Activated CD4-positive, CD25-positive, alpha-beta regulatory T cell (primary cell): ENCODE data around the gene CEBPG.

Experiments
- DNase-seq, 4 experiments: peaks; one replicate each; lab custom pipeline; 2025; lab: John Stamatoyannopoulos, UW

Gene CEBPG

DNA sequence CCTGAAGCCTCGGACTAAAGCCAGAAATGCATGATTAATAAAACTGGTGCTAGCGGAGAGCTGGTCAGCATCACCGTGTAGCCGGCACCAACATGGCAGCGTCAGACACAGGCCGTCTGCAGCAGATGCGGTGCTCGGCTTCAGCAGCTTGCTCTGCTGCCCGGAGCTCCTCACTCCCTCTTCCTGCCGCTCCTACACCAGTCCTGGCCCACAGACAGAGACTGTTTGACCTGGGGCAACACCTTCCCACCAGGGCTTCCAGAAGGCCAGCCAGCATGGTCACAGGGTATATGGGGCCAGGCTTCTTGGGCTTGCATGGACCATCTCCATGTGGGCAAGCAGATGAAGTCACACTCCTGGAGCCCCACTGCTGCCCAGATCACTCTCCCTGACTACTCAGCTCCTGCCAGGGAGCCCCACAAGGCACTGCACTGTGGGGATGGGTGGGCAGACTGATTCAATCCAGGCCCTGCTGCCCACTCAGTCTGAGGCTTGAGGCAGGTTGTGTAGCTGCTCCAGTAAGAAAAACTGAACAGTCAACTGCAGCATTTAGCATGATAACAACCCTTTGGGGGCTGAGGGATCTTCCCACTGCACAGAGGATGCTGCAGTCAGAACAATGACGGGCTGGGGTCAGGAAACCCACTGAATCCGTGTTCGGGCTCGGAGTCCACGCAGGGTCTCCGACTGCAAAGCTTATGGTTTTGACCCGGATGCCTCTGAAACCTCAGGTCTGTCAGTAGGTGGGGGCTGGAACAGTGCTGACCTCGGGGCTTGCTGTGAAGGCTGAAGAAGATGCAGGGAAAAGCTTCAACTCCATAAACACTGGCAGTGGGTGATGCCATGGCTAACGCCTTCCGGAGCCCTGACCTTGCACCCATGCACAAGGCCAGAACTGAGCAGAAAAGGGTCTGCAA lies 45.6 kb downstream of the CEBPG start:
- no peak for DNase-seq

DNA sequence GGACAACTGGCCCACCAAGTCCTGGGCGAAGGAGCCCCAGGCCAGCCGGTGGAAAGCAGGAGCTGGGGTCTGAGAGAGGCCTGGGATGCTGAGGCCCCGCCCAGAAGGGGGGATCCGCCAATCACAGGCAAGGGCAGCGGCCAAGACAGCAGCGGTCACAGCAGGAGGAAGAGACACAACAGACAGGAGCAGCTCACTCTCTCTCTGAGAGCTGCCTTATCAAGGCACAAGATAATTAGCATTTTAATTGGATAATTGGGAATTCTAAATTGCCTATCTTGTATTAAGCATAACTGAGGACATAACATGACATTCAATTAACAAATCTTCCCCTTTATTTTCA lies 46.2 kb downstream of the CEBPG start:
- no peak for DNase-seq

DNA sequence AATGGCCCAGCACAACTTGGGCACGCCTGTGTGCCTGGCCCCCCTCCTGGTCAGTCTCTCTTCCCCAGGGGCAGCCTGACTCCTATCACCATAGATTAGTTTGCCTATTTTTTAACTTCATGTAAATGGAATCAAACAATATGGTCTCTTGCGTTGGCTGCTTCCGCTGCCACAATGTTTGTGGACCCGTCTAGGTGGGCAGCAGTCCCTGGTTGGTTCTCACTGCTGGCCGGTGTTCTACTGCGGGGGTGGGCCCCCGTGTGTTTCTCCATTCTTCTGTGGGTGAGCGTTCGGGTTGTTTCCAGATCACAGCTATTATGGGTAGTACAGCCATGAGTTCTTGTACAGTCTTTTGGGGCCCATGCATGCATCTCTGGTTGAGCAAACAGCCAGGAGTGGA lies 47.3 kb downstream of the CEBPG start:
- DNase-seq = no peak

DNA sequence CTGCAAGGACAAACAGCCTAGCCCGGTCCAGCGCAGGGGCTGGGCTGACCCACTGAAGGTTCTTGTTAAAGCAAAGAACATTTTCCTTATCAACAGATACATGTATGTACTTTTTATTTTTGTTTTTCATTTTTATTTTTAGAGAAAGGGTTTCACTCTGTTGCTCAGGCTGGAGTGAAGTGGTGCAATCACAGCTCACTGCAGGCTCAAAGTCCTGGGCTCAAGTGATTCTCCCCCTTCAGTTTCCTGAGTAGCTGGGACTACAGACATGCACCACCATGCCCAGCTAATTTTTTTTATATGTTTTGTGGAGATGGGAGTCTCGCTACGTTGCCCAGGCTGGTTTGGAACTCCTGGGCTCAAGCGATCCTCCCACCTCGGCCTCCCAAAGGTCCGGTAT lies 47.9 kb downstream of the CEBPG start:
- no peak for DNase-seq

DNA sequence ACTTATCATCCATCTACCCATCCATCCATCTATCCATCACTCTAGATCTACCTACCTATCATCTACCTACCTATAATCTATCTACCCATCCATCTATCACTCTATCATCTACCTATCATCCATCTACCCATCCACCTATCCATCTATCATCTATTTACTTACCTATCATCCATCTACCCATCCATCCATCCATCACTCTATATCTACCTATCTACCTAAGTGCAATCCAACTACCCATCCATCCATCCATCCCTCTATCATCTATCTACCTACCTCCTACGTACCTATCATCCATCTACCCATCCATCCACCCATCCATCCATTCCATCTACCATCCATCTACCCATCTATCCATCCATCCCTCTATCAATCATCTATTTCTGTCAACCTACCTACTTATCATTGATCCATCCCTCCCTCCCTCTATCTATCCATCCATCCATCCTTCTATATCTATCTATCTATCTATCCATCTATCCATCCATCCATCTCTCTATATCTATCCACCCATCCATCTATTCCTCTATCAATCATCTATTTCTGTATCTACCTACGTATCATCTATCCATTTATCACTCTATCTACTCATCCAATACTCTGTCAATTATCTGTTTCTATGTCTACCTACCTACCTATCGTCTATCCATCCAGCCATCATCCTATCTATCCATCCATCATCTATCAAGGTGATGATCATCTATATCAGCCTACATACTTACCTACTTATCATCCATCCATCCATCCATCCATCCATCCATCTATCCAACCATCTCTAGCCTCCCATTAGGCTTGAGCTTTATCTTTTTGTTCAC lies 49.1 kb downstream of the CEBPG start:
- no peak for DNase-seq

DNA sequence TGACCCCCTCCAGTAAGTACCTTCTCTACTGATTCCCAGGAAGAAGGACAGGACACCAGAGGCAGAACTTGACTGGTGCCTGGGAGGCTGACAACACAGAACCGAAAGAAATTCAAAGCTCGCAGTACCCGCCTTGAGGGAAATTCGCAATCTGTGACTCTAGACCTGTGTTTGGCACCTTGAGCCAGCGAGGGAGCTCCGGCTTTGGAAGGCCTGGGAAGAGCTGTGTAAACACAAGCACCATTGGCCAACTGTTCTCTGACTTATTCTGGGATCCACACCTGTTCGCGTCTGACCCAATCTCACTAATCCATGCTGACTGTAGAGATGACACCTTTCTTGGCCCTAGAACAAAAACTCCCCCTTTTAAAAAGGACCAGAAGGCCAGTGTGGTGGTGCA lies 50.7 kb downstream of the CEBPG start:
- DNase-seq = no peak

DNA sequence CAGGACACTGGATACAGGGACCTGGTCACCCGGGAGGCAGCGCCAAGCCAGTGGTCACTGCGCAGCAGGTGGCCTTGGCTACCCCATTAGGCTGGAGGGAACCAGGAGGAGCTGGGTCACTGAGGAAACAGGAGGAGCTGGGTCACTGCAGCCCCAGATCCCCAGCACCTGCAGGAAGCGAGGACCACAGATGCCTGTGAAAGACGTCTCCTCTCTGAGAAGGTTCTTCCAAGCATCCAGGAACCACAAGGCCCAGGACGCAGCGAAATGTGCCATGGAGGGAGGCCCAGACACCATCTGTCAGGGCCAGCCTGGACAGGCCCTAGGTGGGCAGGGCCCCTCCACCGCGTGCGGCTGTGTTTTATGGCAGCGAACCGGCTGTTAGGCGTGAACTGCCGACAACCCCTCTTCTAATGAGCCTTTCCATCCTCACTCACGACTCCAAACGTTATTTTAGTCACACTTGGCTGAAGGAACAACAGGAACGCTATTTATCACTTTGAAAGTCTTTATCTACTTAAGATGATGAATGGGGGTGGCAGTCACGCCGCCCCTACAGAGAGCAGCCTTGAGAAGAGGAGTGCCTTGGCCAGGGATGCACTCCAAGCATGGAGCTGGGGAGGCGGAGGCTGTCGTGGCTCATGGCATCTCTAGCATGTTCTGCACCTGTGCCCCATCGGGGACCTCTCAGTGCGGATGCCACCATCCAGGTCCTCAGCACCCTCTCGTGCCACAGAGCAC lies 53.3 kb downstream of the CEBPG start:
- no peak for DNase-seq

DNA sequence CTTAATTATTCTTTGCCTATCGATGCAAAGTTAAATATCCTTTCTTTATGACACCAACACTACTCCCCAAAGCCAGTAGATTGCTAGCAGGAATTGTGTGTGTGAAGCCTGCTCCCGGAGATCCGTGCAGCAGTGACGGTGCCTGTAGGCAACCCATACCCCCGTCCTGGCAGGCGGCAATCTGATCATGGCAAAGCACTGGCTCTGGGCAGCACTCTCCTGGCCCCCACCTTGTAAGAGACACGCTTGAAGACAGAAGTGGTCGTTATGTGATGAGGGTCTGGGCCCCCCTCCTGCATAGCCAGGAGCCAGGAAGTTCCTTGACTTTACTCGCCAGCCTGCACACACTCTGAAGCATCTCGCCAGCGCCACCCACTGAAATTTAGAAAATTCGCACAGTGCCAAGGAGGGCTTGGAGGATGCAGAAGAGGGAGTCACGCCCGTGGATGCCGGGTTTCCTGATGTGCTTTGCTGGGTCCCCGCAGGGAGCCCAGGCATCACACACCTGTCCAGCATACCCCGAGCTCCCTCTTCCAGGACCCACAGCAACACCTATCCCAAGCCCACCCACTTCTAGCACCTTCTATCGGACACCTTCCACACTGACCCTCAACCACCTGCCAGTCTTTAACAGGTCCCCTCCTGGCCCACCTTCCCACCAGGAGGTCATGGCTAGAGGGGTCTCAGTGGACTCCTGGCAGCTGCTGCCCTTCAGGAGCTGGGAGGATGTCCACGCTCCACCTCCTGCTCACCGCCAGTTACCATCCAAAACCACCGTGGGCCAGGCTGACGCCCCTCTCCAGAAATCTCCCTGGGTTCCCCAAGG lies 54.5 kb downstream of the CEBPG start:
- no peak for DNase-seq

DNA sequence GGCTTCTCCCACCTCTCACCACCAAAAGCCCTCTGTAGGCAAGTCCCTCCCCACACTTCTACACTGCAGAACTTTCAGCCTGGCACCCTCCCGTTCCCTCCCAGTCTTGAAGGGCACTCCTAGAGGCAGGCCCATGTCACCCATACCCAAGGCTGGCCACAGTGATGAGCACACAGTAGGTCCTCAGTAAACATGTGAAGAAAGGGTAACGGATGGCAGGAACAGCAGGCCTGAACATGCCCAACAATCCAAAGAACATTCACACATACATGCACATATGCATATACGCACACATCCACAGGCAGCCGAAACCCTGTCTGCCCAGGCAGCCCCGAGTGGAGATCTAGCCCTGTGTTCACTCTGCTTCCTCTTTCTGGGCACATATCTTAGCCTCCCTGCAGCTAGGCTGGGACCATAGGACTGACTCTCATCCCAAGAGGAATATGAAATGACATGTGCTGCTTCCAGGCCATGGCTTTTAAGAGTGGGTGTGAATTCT lies 55.2 kb downstream of the CEBPG start:
- no peak for DNase-seq

DNA sequence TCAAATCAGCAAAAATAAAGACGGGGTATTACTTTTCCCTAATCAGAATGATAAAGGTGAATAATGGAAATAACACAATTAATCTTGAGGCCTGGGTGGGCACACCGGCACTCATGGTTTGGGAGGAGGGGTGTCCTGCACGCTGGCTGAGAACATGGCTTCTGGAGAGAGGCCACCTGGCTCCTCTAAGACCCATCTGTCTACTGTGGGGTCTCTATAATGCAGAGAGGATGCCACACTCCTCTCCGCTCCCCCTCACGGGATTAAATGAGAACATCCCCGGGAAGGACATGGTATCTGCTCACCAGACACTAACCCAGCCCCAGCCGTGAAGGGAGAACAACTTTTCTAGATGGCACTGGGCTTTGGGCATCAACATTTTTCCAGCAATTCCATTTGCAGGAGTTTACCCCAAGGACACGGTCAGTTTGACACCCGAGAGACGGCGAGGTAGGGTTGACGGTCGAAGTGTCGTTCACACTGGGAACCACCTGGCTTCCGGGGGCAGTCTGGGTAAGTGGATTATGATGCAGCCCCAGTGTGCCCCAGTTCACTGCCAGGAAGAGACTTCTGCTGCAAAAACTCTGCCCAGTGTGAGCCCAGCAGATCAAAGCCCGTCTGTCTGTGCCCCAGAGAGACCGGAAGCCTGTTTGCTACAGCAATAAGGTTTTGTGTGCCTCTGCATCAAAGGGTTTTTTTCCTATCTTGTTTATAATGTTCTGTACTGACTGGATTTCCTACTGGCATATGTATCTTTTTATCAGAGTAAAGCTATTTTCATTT lies 56.6 kb downstream of the CEBPG start:
- DNase-seq = no peak

DNA sequence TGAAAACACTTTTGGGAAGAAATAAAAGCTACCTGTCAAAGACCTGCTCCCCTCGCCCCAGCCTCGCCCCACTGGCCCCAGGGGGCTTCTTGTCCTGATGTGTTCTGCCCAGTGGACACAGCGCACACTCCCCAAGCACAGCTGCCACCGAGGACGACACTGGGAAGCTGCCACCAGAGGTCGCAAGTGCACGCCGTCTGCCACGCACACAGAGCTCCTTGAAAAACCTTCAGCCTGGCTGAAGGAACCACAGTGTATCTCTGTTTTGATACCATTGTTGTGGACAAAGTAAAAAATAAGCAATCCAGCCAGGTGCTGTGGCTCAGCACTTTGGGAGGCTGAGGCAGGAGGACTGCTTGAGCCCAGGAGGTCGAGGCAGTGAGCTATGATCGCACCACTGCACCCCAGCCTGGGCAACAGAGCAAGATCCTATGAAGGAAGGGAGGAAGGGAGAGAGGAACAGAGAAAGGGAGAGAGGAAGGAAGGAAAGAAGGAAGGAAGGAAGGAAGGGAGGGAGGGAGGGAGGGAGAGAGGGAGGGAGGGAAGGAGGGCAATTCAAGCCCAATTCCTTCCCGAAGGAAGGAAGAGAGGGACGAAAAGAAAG lies 57.3 kb downstream of the CEBPG start:
- DNase-seq = peak; percentile 14 to 47 (median 18)

DNA sequence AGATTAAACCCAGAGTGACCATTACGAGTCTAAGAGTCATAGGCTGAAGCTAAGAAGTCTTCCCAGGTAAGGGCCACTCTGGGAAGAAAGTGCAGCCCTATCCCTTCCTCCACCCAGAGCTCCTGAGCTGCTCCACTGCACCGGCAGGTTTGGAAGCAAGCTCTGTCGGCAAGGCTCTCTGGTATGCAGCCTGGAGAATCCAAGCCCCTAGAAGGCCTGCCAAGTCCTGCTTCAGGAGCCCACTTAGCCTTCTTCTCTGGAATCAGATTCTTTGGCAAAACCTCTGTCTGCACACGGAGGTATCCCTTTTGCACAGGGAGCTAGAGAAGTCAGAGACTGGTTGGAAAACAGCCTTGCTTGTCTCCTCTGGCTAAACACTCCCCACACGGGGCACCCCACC lies 58.5 kb downstream of the CEBPG start:
- no peak for DNase-seq
